HL-60 (cell line): ENCODE results near the gene THSD7A.

Experiments
- DNase-seq, 2 experiments: peaks; one replicate each; pipeline ENCODE4 v3.0.0-alpha.2; 2010 to 2020; ENCODE audit warnings: low read depth in 1 of 2, low spot score in 1 of 2
- H3K27ac ChIP-seq: fragments of 250-450 bp; sonication (Bioruptor Pico); replicated peaks from 2 replicates; pipeline ENCODE4 v1.5.1; 2020; ENCODE audit warnings: mild to moderate bottlenecking, moderate library complexity
- H3K27me3 ChIP-seq: fragments of 250-450 bp; sonication (Bioruptor Pico); 2 replicates; pipeline ENCODE4 v1.5.1; 2021; ENCODE audit warnings: mild to moderate bottlenecking, moderate library complexity; ENCODE audit not compliant: insufficient read depth, poor library complexity, severe bottlenecking
- H3K4me3 ChIP-seq: replicated peaks from 2 replicates; pipeline ENCODE4 v1.5.1; 2011; ENCODE audit warnings: mild to moderate bottlenecking, control low read depth, low read length; ENCODE audit not compliant: insufficient read depth
- GABPA ChIP-seq: IDR thresholded peaks from 2 replicates; pipeline ENCODE4 v1.6.1; 2012; ENCODE audit warnings: low read depth
- POLR2AphosphoS5 ChIP-seq: IDR thresholded peaks from 2 replicates; pipeline ENCODE4 v1.6.1; 2012; ENCODE audit warnings: low read depth
- REST ChIP-seq: IDR thresholded peaks from 2 replicates; pipeline ENCODE4 v1.6.1; 2012; ENCODE audit warnings: low read depth; ENCODE audit not compliant: insufficient replicate concordance
- SPI1 ChIP-seq: IDR thresholded peaks from 2 replicates; pipeline ENCODE4 v1.6.1; 2012; ENCODE audit warnings: low read depth, mild to moderate bottlenecking, borderline replicate concordance
- TF ChIP-seq, protein P1 (sequence below): IDR thresholded peaks from one replicate; pipeline ENCODE4 v1.5.1; 2011; ENCODE audit warnings: low read length, control low read depth, inconsistent platforms; ENCODE audit not compliant: insufficient read depth

THSD7A gene

DNA sequence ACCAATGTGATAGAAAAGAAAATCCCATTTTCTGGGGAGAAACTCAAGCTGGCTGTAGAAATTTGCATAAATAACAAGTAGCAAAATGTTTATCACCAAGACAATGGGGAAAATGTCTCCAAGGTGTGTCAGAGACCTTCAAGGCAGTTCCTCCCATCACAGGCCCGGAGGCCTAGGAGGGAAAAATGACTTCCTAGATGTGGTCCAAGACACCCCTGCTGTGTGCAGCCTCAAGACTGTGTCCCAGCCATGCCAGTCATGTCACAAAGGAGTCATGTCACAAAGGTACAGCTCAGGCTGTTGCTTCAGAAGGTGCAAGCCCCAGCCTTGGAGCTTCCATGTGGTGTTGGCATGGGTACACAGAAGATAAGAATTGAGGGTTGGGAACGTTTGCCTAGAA lies 33.7 kb upstream of the THSD7A start:
- DNase-seq = no peak
- Histone ChIP-seq H3K4me3 (no peak overlapping the region), H3K27ac (no peak overlapping the region), H3K27me3 (no peaks in the 10 kb centered on the region)
- TF ChIP-seq REST (no peak), GABPA (no peak), SPI1 (no peak), POLR2AphosphoS5 (no peak)
- TF ChIP-seq, protein P1, sequence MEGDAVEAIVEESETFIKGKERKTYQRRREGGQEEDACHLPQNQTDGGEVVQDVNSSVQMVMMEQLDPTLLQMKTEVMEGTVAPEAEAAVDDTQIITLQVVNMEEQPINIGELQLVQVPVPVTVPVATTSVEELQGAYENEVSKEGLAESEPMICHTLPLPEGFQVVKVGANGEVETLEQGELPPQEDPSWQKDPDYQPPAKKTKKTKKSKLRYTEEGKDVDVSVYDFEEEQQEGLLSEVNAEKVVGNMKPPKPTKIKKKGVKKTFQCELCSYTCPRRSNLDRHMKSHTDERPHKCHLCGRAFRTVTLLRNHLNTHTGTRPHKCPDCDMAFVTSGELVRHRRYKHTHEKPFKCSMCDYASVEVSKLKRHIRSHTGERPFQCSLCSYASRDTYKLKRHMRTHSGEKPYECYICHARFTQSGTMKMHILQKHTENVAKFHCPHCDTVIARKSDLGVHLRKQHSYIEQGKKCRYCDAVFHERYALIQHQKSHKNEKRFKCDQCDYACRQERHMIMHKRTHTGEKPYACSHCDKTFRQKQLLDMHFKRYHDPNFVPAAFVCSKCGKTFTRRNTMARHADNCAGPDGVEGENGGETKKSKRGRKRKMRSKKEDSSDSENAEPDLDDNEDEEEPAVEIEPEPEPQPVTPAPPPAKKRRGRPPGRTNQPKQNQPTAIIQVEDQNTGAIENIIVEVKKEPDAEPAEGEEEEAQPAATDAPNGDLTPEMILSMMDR = no peak

- Histone ChIP-seq H3K27me3 (no peaks in the 10 kb centered on the region), H3K4me3 (no peak overlapping the region), H3K27ac (no peak overlapping the region)
- DNase-seq = no peak
- TF ChIP-seq GABPA (no peak), SPI1 (no peak), POLR2AphosphoS5 (no peak), REST (no peak)
- TF ChIP-seq, protein P1 = no peak
These were observed 26.8 kb upstream of the THSD7A start for GRCh38 chr7:11858622-11859302.

GRCh38 chr7:11858026-11858425 lies 26.0 kb upstream of the THSD7A start:
- TF ChIP-seq REST (no peak), GABPA (no peak), POLR2AphosphoS5 (no peak), SPI1 (no peak)
- TF ChIP-seq, protein P1 = no peak
- Histone ChIP-seq H3K4me3 (no peak overlapping the region), H3K27ac (no peak overlapping the region), H3K27me3 (no peaks in the 10 kb centered on the region)
- no peak for DNase-seq
